Vagina (tissue), 2 donors: ENCODE results near the gene CALM3.

Experiments
- CTCF ChIP-seq, 3 experiments: fragments of 450-650 bp in 2 of 3; fragments of 200-600 bp in 1 of 3; sonication (generic) in 1 of 3; IDR thresholded peaks; one replicate each; pipeline ENCODE4 v1.5.1; 2017 to 2019; ENCODE audit warnings: antibody characterized with exemption in 3 of 3, mild to moderate bottlenecking in 2 of 3, moderate library complexity in 2 of 3
- POLR2A ChIP-seq, 2 donors: fragments of 450-650 bp; IDR thresholded peaks; one replicate each; pipeline ENCODE4 v1.6.1; 2017; ENCODE audit warnings: antibody characterized with exemption in 2 of 2, mild to moderate bottlenecking in 2 of 2, moderate library complexity in 2 of 2
- POLR2AphosphoS5 ChIP-seq, 2 donors: sonication (generic); formaldehyde crosslinking; IDR thresholded peaks; one replicate each; pipeline ENCODE4 v1.9.0; 2017; ENCODE audit warnings: antibody characterized with exemption in 2 of 2, mild to moderate bottlenecking in 2 of 2, low read depth in 1 of 2; ENCODE audit not compliant: insufficient read depth in 1 of 2

GRCh38 chr19:46606019-46606418 is 4.9 kb downstream of the CALM3 start:
- TF ChIP-seq POLR2A (IDR thresholded peaks at IDR 0.05) (no peak), CTCF (IDR thresholded peaks at IDR 0.05) (no peak), POLR2AphosphoS5 (IDR thresholded peaks at IDR 0.05; ENCODE audit: insufficient read depth in 1 of 2, low read depth in 1 of 2) (no peak)
